Glutamatergic neuron (in vitro differentiated cells): ENCODE data around the gene HADHB. TPM values are rescaled to one million over a fixed set of nuclear protein-coding genes. Genes with fewer than 3 reads are reported as not detected.
"Not testable (repeated sequence)": the region's sequence is repeated elsewhere in the genome, so short reads cannot be mapped to it uniquely, and the experiment has no call there.

Source experiments
- DNase-seq: peaks from one replicate; pipeline ENCODE4 v3.0.0; 2022
- H3K27ac Mint-ChIP-seq: one replicate; pipeline ENCODE4 v1.8.0; 2020; ENCODE audit warnings: mild to moderate bottlenecking, mixed read lengths, inconsistent platforms; ENCODE audit not compliant: unreplicated experiment
- H3K27me3 Mint-ChIP-seq: one replicate; pipeline ENCODE4 v1.8.0; 2020; ENCODE audit warnings: mild to moderate bottlenecking, moderate library complexity, mixed read lengths, inconsistent platforms; ENCODE audit not compliant: unreplicated experiment
- H3K36me3 Mint-ChIP-seq: one replicate; pipeline ENCODE4 v1.8.0; 2020; ENCODE audit warnings: mild to moderate bottlenecking, mixed read lengths, inconsistent platforms; ENCODE audit not compliant: unreplicated experiment
- H3K4me1 Mint-ChIP-seq: one replicate; pipeline ENCODE4 v1.8.0; 2020; ENCODE audit warnings: mild to moderate bottlenecking, low read depth, mixed read lengths, inconsistent platforms; ENCODE audit not compliant: unreplicated experiment
- H3K4me3 Mint-ChIP-seq: one replicate; pipeline ENCODE4 v1.8.0; 2020; ENCODE audit warnings: mild to moderate bottlenecking, mixed read lengths, inconsistent platforms; ENCODE audit not compliant: unreplicated experiment
- H3K9me3 Mint-ChIP-seq: one replicate; pipeline ENCODE4 v1.8.0; 2020; ENCODE audit warnings: mild to moderate bottlenecking, moderate library complexity, mixed read lengths, inconsistent platforms; ENCODE audit not compliant: unreplicated experiment
- CTCF ChIP-seq: fragments of 200-600 bp; sonication (generic); IDR thresholded peaks from one replicate; pipeline ENCODE4 v1.5.0; 2021; ENCODE audit not compliant: partially characterized antibody, unreplicated experiment
- total RNA-seq: library from RNA; stranded (reverse); fragmentation: NEBNext Ultra II Directional; extraction: Animal tissue kit (Norgen Biotek cat#: 25700); gene quantifications from one replicate; pipeline ENCODE4 v1.2.1, GENCODE V29; 2021; ENCODE audit not compliant: unreplicated experiment

HADHB gene
- total RNA-seq, 1 donor from 2014 or later, result 30.5 TPM

DNA sequence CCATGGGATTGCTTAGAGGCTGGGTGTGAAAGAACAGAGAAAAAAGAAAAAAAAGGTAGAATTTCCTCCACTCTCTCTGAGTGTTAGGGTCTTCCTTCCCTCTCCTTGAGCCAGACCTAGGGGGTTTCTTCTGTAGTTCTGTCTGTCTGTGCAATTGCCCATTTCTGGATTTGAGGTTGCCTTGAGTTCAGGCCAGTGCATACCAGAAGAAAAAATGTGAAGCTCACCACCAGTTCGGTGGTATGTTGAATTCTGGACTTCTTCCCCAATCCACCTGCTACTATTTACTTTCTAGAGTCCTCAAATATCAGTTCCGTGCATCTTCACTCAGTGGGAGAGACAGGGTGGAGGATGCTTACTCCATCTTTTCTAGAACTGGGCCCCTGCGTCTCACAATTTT, 85.9 kb downstream of the HADHB start:
- Mint-ChIP-seq H3K9me3 (no peaks in the 10 kb centered on the region), H3K4me3 (no peak overlapping the region), H3K27me3 (no peaks in the 10 kb centered on the region), H3K27ac (no peak overlapping the region), H3K4me1 (no peaks in the 10 kb centered on the region), H3K36me3 (no peaks in the 10 kb centered on the region)
- DNase-seq, result no peak
- TF ChIP-seq CTCF, result no peak

- DNase-seq, H3K27me3 Mint-ChIP-seq, H3K4me1 Mint-ChIP-seq, H3K36me3 Mint-ChIP-seq, H3K9me3 Mint-ChIP-seq, H3K27ac Mint-ChIP-seq, H3K4me3 Mint-ChIP-seq: not testable (repeated sequence)
These were observed 86.6 kb downstream of the HADHB start for GRCh38 chr2:26331321-26331720.

DNA sequence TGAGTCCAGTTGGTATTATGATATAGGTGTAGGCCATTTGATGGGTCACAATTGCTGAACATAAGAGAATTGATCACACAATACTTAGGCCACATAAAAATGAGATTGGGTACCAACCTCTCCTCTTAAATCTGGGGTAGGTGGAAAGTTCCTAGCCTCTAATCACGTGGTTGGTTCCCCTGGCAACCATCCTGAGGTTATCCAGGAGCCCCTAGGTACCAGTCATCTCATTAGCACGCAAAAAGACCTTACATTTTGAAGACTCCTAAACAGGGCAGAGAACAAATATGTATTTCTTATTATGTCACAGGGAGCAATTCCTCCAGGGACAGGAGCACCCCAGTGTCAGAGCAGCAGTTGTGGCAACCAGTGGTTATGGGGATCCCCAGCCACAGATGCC, 88.6 kb downstream of the HADHB start:
- no peak overlapping the region for H3K27ac Mint-ChIP-seq
- H3K36me3 Mint-ChIP-seq, result no peaks in the 10 kb centered on the region
- no peaks in the 10 kb centered on the region for H3K9me3 Mint-ChIP-seq
- no peaks in the 10 kb centered on the region for H3K27me3 Mint-ChIP-seq
- TF ChIP-seq CTCF, result no peak
- no peak for DNase-seq
- H3K4me3 Mint-ChIP-seq, result peak overlapping the region; percentile 26
- no peaks in the 10 kb centered on the region for H3K4me1 Mint-ChIP-seq

DNA sequence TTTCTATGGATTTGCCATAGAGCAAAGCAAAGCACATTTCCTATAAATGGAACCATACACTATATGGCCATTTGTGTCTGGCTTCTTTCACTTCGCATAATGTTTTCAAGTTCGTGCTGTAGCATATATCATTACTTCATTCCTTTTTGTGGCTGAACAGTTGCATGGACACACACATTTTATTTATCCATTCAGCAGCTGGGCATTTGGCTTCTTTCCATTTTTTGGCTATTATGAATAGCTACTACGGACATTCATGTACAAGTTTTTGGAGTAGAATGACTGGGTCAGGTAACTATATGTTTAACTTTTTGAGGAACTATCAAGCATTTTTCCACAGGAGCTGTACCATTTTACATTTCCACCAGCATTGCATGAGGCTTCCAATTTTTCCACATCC, 90.5 kb downstream of the HADHB start:
- Mint-ChIP-seq H3K4me3 (no peak overlapping the region), H3K27me3 (no peaks in the 10 kb centered on the region), H3K36me3 (no peaks in the 10 kb centered on the region), H3K27ac (no peak overlapping the region), H3K4me1 (no peaks in the 10 kb centered on the region), H3K9me3 (no peaks in the 10 kb centered on the region)
- TF ChIP-seq CTCF, result no peak
- DNase-seq, result no peak

- Mint-ChIP-seq H3K9me3 (no peaks in the 10 kb centered on the region), H3K4me3 (no peak overlapping the region), H3K36me3 (no peaks in the 10 kb centered on the region), H3K27ac (no peak overlapping the region), H3K4me1 (no peaks in the 10 kb centered on the region), H3K27me3 (no peaks in the 10 kb centered on the region)
- no peak for DNase-seq
- no peak for TF ChIP-seq CTCF
These were observed 92.0 kb downstream of the HADHB start for GRCh38 chr2:26336719-26337118.

GRCh38 chr2:26337298-26337697, 92.6 kb downstream of the HADHB start:
- no peaks in the 10 kb centered on the region for H3K36me3 Mint-ChIP-seq
- H3K4me3 Mint-ChIP-seq, result no peak overlapping the region
- no peaks in the 10 kb centered on the region for H3K27me3 Mint-ChIP-seq
- H3K4me1 Mint-ChIP-seq, result no peaks in the 10 kb centered on the region
- TF ChIP-seq CTCF, result no peak
- no peaks in the 10 kb centered on the region for H3K9me3 Mint-ChIP-seq
- no peak overlapping the region for H3K27ac Mint-ChIP-seq
- no peak for DNase-seq
